Breast epithelium (tissue), 4 donors: Measurements from ENCODE around the gene SLC44A1. TPM values are rescaled to one million over a fixed set of nuclear protein-coding genes. Genes with fewer than 3 reads are reported as not detected.

Source experiments
- DNase-seq, 2 donors: peaks; one replicate each; pipeline ENCODE4 v3.0.0-alpha.2; 2019; ENCODE audit warnings: low spot score in 2 of 2
- H3K27ac ChIP-seq, 2 donors: fragments of 200-600 bp; sonication (generic) in 1 of 2; one replicate each; pipeline ENCODE4 v1.5.1; 2016 to 2019; ENCODE audit warnings: mild to moderate bottlenecking in 1 of 2
- H3K27me3 ChIP-seq, 2 donors: fragments of 200-600 bp; sonication (generic) in 1 of 2; one replicate each; pipeline versions ENCODE4 v1.5.1 to v1.6.0; 2017 to 2019; ENCODE audit warnings: control low read depth in 1 of 2, mild to moderate bottlenecking in 1 of 2
- H3K36me3 ChIP-seq: fragments of 200-600 bp; one replicate; pipeline ENCODE4 v1.5.1; 2019
- H3K4me1 ChIP-seq, 2 donors: fragments of 200-600 bp; sonication (generic); one replicate each; pipeline ENCODE4 v1.5.1; 2016 to 2019; ENCODE audit warnings: control low read depth in 1 of 2
- H3K4me3 ChIP-seq, 3 donors: fragments of 200-600 bp; sonication (generic); 1 replicate in 2 of 3; 2 replicates in 1 of 3; pipeline ENCODE4 v1.5.1; 2016 to 2019; ENCODE audit warnings: mild to moderate bottlenecking in 3 of 3, moderate library complexity in 2 of 3
- H3K9me3 ChIP-seq, 2 donors: fragments of 200-600 bp; sonication (generic) in 1 of 2; one replicate each; pipeline ENCODE4 v1.5.1; 2016 to 2019; ENCODE audit warnings: control low read depth in 1 of 2
- CTCF ChIP-seq, 3 donors: fragments of 450-650 bp; IDR thresholded peaks; one replicate each; pipeline ENCODE4 v1.5.1; 2016 to 2017; ENCODE audit warnings: antibody characterized with exemption in 3 of 3, mild to moderate bottlenecking in 3 of 3, moderate library complexity in 3 of 3
- POLR2A ChIP-seq: fragments of 450-650 bp; IDR thresholded peaks from one replicate; pipeline ENCODE4 v1.6.1; 2016; ENCODE audit warnings: antibody characterized with exemption, mild to moderate bottlenecking, moderate library complexity
- POLR2AphosphoS5 ChIP-seq, 3 donors: sonication (generic); formaldehyde crosslinking; IDR thresholded peaks; one replicate each; pipeline ENCODE4 v1.6.1; 2017; ENCODE audit warnings: antibody characterized with exemption in 3 of 3
- intact Hi-C: fragments of 100-400 bp; cut with DNase I; formaldehyde crosslinking; loops from one replicate; pipeline ENCODE4 v1.15.1; 2023; ENCODE audit warnings: low total_unique reads
- total RNA-seq, 3 donors: library from RNA; depleted of rRNA; stranded (reverse); fragments of >200 nt; gene quantifications; one replicate each; pipeline ENCODE4 v1.1.0, GENCODE V29; 2016

SLC44A1 gene
- total RNA-seq, 3 donors from 2014 or later, result 53.7 to 62.6 (median 61.1) TPM

DNA sequence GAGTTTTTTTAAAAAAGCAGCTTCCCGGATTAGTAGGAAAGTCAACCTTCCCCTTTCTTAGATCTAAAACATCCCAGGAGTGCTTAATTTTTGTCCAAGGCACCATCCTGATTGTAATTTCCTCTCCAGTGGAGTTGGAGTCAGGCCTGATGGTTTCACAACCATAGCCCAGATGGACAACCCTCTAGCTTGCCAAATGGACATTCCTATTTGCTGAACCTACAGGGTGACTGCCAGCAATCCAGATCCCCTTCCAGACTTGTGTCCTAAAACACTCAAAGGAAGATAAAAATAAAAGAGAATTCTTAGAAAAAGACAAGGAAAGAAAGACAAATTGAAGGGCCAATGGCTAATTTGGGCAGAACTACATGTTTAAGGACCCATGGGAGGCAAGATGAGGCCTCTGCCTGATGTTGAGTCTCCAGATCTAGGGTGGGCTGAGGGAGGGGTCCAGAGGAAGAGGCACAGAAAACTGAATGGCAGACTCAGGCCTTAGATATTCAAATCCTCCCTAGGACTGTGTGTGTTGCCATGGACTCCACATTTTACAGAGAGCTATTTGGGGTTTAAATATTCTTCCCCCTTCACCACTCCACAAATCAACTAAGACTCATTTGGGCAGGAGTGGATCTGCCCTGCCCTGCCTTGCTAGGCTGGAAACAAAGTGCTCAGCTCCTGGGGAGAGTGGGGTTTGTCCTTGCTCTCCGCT is 38.5 kb upstream of the SLC44A1 start:
- no peak for TF ChIP-seq CTCF (IDR thresholded peaks at IDR 0.05)
- TF ChIP-seq POLR2A, result no peak
- TF ChIP-seq POLR2AphosphoS5 (IDR thresholded peaks at IDR 0.05), result peak in 2 of 3 donors; percentile 59 to 85
- intact Hi-C loops, result no loop called here
- H3K27ac ChIP-seq, result peak overlapping the region; percentile 68 to 88
- H3K4me1 ChIP-seq, result no peaks in the 10 kb centered on the region
- no peak overlapping the region for H3K4me3 ChIP-seq
- H3K9me3 ChIP-seq, result no peaks in the 10 kb centered on the region
- no peaks in the 10 kb centered on the region for H3K36me3 ChIP-seq
- peak in 1 of 2 donors; percentile 35 for DNase-seq
- H3K27me3 ChIP-seq, result no peaks in the 10 kb centered on the region

DNA sequence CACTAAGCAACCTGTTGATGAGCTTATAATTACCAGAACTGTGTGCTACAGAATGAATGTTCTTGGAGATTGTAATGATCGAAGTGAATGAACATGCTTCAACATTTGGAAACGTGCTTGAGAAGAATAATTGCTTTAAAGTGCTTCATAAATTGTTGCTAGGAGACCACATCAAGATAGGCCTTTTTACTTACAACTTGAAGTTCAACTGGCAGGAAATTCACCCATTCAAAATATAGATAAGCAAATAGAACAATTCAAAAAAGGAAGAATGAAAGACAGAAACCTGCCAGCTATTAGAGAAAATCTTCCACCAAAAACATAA is 38.0 kb upstream of the SLC44A1 start:
- no peak for DNase-seq
- peak overlapping the region; percentile 68 to 88 for H3K27ac ChIP-seq
- no peak overlapping the region for H3K4me3 ChIP-seq
- intact Hi-C loops, result no loop called here
- TF ChIP-seq POLR2A (no peak), CTCF (IDR thresholded peaks at IDR 0.05) (no peak), POLR2AphosphoS5 (IDR thresholded peaks at IDR 0.05) (no peak)
- no peaks in the 10 kb centered on the region for H3K36me3 ChIP-seq
- no peaks in the 10 kb centered on the region for H3K27me3 ChIP-seq
- H3K9me3 ChIP-seq, result no peaks in the 10 kb centered on the region
- no peaks in the 10 kb centered on the region for H3K4me1 ChIP-seq

DNA sequence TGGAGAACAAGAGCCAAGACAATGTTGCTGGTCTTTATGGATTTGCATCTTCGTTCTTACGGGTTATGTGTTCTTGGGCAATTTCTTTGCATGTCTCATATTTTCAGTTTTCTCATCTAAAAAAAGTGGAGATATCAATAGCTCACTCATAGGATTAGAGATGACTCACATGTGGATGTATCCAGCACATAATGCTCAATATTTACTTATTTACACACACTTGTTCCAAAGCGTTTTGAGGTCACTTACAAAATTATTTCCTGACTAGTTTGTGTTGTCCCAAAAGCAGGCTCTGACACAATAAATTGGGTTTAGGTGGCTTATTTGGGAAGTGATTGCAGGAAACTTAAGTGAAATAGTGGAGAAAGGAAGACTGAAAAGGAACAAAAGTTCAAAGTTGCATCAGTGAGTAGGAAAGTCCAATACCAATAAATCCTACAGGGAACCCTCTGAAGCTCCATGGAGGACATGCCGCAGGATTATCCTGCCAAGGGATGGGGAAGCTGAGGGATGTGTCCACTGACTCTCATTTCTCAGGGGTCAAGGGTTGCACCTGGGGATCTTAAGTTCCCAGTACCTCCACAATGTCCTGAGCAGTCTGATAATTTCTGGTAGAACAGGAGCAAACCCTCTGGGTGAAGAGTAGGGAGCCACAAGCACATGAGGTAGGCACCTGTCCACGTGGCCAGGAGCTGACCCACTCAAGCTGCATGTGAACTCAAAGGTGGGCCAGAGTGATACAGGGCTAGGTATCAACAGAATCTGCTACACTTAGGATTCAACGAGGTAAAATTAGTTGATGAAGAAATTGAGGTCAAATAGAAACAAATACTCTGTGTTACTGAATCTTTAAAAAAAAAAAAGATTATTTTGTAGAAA is 37.4 kb upstream of the SLC44A1 start:
- DNase-seq, result no peak
- peak in 2 of 3 donors; percentile 25 to 77 for TF ChIP-seq POLR2AphosphoS5 (IDR thresholded peaks at IDR 0.05)
- TF ChIP-seq CTCF (IDR thresholded peaks at IDR 0.05), result no peak
- intact Hi-C loops, result no loop called here
- peak overlapping the region; percentile 68 to 88 for H3K27ac ChIP-seq
- no peaks in the 10 kb centered on the region for H3K36me3 ChIP-seq
- H3K4me3 ChIP-seq, result no peak overlapping the region
- H3K27me3 ChIP-seq, result no peaks in the 10 kb centered on the region
- no peaks in the 10 kb centered on the region for H3K4me1 ChIP-seq
- no peaks in the 10 kb centered on the region for H3K9me3 ChIP-seq

DNA sequence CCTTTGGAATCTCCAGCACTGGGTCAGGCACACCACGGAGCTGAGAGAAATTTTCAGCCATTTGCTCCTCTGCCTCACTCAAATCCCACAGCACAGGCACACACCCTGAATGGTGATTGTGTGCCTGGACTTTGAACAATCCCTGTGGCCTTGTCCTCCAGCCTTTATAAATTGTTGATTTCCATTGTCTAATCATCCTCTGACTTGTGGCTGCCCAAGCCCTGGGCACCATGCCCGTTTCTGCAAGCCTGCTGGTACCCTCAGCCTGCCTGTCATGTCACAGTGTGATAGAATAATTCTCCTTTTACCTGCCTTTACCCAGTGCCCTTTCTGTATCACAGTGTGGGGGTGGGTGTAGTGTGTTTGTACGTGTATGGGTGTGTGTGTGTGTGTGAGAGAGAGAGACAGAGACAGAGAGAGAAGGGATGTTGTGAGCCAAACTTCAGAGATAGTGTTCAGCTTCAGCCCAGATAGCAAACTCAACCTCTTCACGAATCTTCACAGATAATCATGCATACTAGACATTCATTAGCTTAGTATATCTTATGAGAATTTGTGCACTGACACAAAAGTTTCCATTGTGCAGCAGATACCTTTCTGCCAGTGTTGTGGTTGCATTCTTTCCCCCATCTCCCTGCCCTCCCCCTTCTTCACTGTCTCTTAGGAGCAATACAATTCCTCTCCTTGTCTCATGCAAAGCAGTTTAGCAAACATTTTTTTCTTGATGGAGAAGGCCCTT is 27.8 kb upstream of the SLC44A1 start:
- intact Hi-C loops, result no loop called here
- DNase-seq, result no peak
- H3K27ac ChIP-seq, result no peak overlapping the region

More for the DNA sequence above, 27.8 kb upstream of the SLC44A1 start:
- Histone ChIP-seq H3K9me3 (no peaks in the 10 kb centered on the region), H3K4me1 (no peaks in the 10 kb centered on the region), H3K27me3 (no peaks in the 10 kb centered on the region), H3K36me3 (no peaks in the 10 kb centered on the region), H3K4me3 (no peak overlapping the region)
- TF ChIP-seq CTCF (IDR thresholded peaks at IDR 0.05) (no peak), POLR2A (no peak), POLR2AphosphoS5 (IDR thresholded peaks at IDR 0.05) (no peak)
